Adrenal gland (tissue), 12 donors: ENCODE data around the gene USF2. TPM values are rescaled to one million over a fixed set of nuclear protein-coding genes. Genes with fewer than 3 reads are reported as not detected.

Source experiments
- DNase-seq, 7 donors: peaks; one replicate each; pipeline ENCODE4 v3.0.0-alpha.2; 2019 to 2020
- H3K27ac ChIP-seq, 5 donors: fragments of 200-600 bp; sonication (generic) in 4 of 5; 1 replicate in 3 of 5; 2 replicates in 2 of 5; pipeline versions ENCODE4 v1.5.1 to v1.8.0; 2016 to 2020; ENCODE audit warnings: mild to moderate bottlenecking in 1 of 5
- H3K27me3 ChIP-seq: fragments of 200-600 bp; 2 replicates; pipeline ENCODE4 v1.8.0; 2021
- H3K36me3 ChIP-seq, 2 donors: fragments of 200-600 bp; replicated peaks in 1 of 2; 1 replicate in 1 of 2; 2 replicates in 1 of 2; pipeline versions ENCODE4 v1.5.1 to v1.8.0; 2018 to 2022
- H3K4me1 ChIP-seq, 2 donors: fragments of 200-600 bp; replicated peaks in 1 of 2; 1 replicate in 1 of 2; 2 replicates in 1 of 2; pipeline versions ENCODE4 v1.5.1 to v1.8.0; 2018 to 2021
- H3K4me3 ChIP-seq, 4 donors: fragments of 200-600 bp; sonication (generic) in 3 of 4; one replicate each; pipeline ENCODE4 v1.5.1; 2016 to 2018
- H3K9me3 ChIP-seq, 3 donors: fragments of 200-600 bp; sonication (generic) in 1 of 3; replicated peaks in 1 of 3; 1 replicate in 2 of 3; 2 replicates in 1 of 3; pipeline versions ENCODE4 v1.5.1 to v1.8.0; 2016 to 2021
- CTCF ChIP-seq, 6 experiments: fragments of 450-650 bp in 4 of 6; fragments of 200-600 bp in 2 of 6; sonication (generic) in 1 of 6; IDR thresholded peaks; 1 replicate in 5 of 6; 2 replicates in 1 of 6; pipeline versions ENCODE4 v1.5.1 to v1.8.0; 2016 to 2021; ENCODE audit warnings: antibody characterized with exemption in 6 of 6, mild to moderate bottlenecking in 2 of 6, moderate library complexity in 1 of 6
- POLR2A ChIP-seq, 2 donors: fragments of 450-650 bp; IDR thresholded peaks; one replicate each; pipeline ENCODE4 v1.6.1; 2017; ENCODE audit warnings: antibody characterized with exemption in 2 of 2, mild to moderate bottlenecking in 2 of 2, moderate library complexity in 1 of 2
- WGBS, 4 donors: extraction: QIAGEN DNeasy Blood & Tissue Kit in 2 of 4; methylation state at CpG; one replicate each; pipeline versions ENCODE4 v1.1.5 to v1.1.7; 2013 to 2017; 5-methylcytosine and 5-hydroxymethylcytosine counted together
- intact Hi-C, 2 donors: fragments of 100-400 bp; cut with DNase I; formaldehyde crosslinking; loops; one replicate each; pipeline versions ENCODE4 v1.14.1 to v1.15.0; 2022 to 2023
- polyA plus RNA-seq, 3 donors: library from polyadenylated mRNA; stranded (reverse); fragments of 200-250 nt in 2 of 3; fragments of 350-450 nt in 1 of 3; fragmentation: Illumina TruSeq in 1 of 3; extraction: RNeasy Lipid Tissue Mini Kit (QIAGEN cat#74804) in 1 of 3; gene quantifications; one replicate each; pipeline ENCODE4 v1.2.3, GENCODE V29; 2013 to 2014
- total RNA-seq, 9 donors: library from RNA; depleted of rRNA in 4 of 9; stranded (reverse); fragments of >200 nt in 4 of 9; fragments of 120-200 nt in 1 of 9; fragmentation: NEBNext Ultra II Directional in 1 of 9; extraction: Animal tissue kit (Norgen Biotek cat#: 25700) in 1 of 9; gene quantifications; one replicate each; pipeline versions ENCODE4 v1.1.0 to v1.2.4, GENCODE V29; 2013 to 2023
- donor health status: healthy with polysubstance abuse.
- donor health status: Bipolar disorder and iron deficiency.
- donor health status: DM: yes; HTN: yes; CAD: no.
- donor health status: DM: no; HTN: no; CAD: no.
- donor health status: DM: no; HTN: no; CAD: no.
- donor health status: DM: yes; HTN: yes; CAD: no.

The USF2 gene
- total and polyA plus RNA-seq, 12 donors = 50.6 to 302 (median 146) TPM

GRCh38 chr19:35251456-35251855, 17.3 kb upstream of the USF2 start:
- Histone ChIP-seq H3K4me1 (peaks cover 5 to 33% of the 10 kb centered on the region in 2 donors), H3K27me3 (peaks cover 6% of the 10 kb centered on the region), H3K36me3 (no peaks in the 10 kb centered on the region), H3K4me3 (no peak overlapping the region), H3K9me3 (no peaks in the 10 kb centered on the region), H3K27ac (no peak overlapping the region)
- peak in 1 of 7 donors; percentile 15 for DNase-seq
- no peak for TF ChIP-seq CTCF (IDR thresholded peaks at IDR 0.05)
- TF ChIP-seq POLR2A (IDR thresholded peaks at IDR 0.05) = no peak
- 83 to 97% (median 90%) methylated on average over 2 of the region's 2 CpGs for WGBS, 4 donors
- intact Hi-C loops = no loop called here

- H3K27me3 ChIP-seq = peaks cover 6% of the 10 kb centered on the region
- 86 to 89% (median 87%) methylated on average over 6 to 9 of the region's 9 CpGs for WGBS, 4 donors
- no peak overlapping the region for H3K27ac ChIP-seq
- intact Hi-C loops = no loop called here
- H3K9me3 ChIP-seq = no peaks in the 10 kb centered on the region
- H3K36me3 ChIP-seq = no peaks in the 10 kb centered on the region
- peaks cover 5 to 26% of the 10 kb centered on the region in 2 donors for H3K4me1 ChIP-seq
- H3K4me3 ChIP-seq = no peak overlapping the region
- peak in 2 of 7 donors; percentile 13 to 24 for DNase-seq
- TF ChIP-seq POLR2A (IDR thresholded peaks at IDR 0.05) (no peak), CTCF (IDR thresholded peaks at IDR 0.05) (no peak)
Observed at GRCh38 chr19:35253316-35254286, 15.2 kb upstream of the USF2 start.

- peaks cover 5 to 19% of the 10 kb centered on the region in 2 donors for H3K4me1 ChIP-seq
- H3K36me3 ChIP-seq = no peaks in the 10 kb centered on the region
- intact Hi-C loops = no loop called here
- 85 to 90% (median 89%) methylated on average over 16 to 17 of the region's 17 CpGs for WGBS, 4 donors
- peak in 3 of 7 donors; percentile 19 to 54 (median 39) for DNase-seq
- peak overlapping the region in 1 of 5 donors; percentile 46 for H3K27ac ChIP-seq
- TF ChIP-seq CTCF (IDR thresholded peaks at IDR 0.05) (no peak), POLR2A (IDR thresholded peaks at IDR 0.05) (no peak)
- H3K4me3 ChIP-seq = no peak overlapping the region
- no peaks in the 10 kb centered on the region for H3K9me3 ChIP-seq
- H3K27me3 ChIP-seq = no peaks in the 10 kb centered on the region
Observed at GRCh38 chr19:35254341-35255297, 14.1 kb upstream of the USF2 start.

GRCh38 chr19:35256566-35256965, 12.2 kb upstream of the USF2 start:
- Histone ChIP-seq H3K36me3 (no peaks in the 10 kb centered on the region), H3K4me1 (peaks cover 0 to 19% of the 10 kb centered on the region in 2 donors), H3K9me3 (no peaks in the 10 kb centered on the region), H3K4me3 (no peak overlapping the region), H3K27me3 (no peaks in the 10 kb centered on the region), H3K27ac (no peak overlapping the region)
- no peak for DNase-seq
- intact Hi-C loops = no loop called here
- 51 to 68% (median 60%) methylated on average over 2 of the region's 2 CpGs for whole genome bisulfite sequencing, 4 donors
- TF ChIP-seq CTCF (IDR thresholded peaks at IDR 0.05) = no peak
- TF ChIP-seq POLR2A (IDR thresholded peaks at IDR 0.05) = no peak
